ENCODE results near the gene PAX8. TPM values are rescaled to one million over a fixed set of nuclear protein-coding genes. Genes with fewer than 3 reads are reported as not detected.

Gene PAX8
- total and polyA plus RNA-seq, 2 of the 13 experiments (the other 11 are each of a cell fraction or from before 2014, with no cell fraction given), result 1.5 to 8.8 TPM

GRCh38 chr2:113180131-113180946 is 98.4 kb downstream of the PAX8 start (continued):
- TF ChIP-seq FOXC1 (CRISPR knock-in tag; IDR thresholded peaks at IDR 0.05; ENCODE audit: borderline replicate concordance) (0 out of 2 replicates have a peak, but pooled peaks have one; percentile 45), ARID3A (IDR thresholded peaks at IDR 0.05; ENCODE audit: low read depth, low read length) (no peak), HMGXB3 (CRISPR knock-in tag; IDR thresholded peaks at IDR 0.05; ENCODE audit: borderline replicate concordance) (0 out of 2 replicates have a peak, but pooled peaks have one; percentile 55), NR1H2 (CRISPR knock-in tag; IDR thresholded peaks at IDR 0.05; ENCODE audit: borderline replicate concordance, low read depth) (0 out of 2 replicates have a peak, but pooled peaks have one; percentile 48), JARID2 (CRISPR knock-in tag; IDR thresholded peaks at IDR 0.05; ENCODE audit: insufficient replicate concordance) (no peak), EED (CRISPR knock-in tag; IDR thresholded peaks at IDR 0.05) (0 out of 2 replicates have a peak, but pooled peaks have one; percentile 60), ZNF562 (CRISPR knock-in tag; IDR thresholded peaks at IDR 0.05; ENCODE audit: borderline replicate concordance) (no peak), SOX5 (CRISPR knock-in tag; IDR thresholded peaks at IDR 0.05; ENCODE audit: borderline replicate concordance) (peak; percentile 68; the same call in 1 of the 2 replicates), ZNF350 (CRISPR knock-in tag; IDR thresholded peaks at IDR 0.05; ENCODE audit: borderline replicate concordance, low read depth) (peak; percentile 74), HNF4G (IDR thresholded peaks at IDR 0.05; ENCODE audit: borderline replicate concordance, low read depth, low read length) (peak; percentile 89), HNF4G (CRISPR knock-in tag; IDR thresholded peaks at IDR 0.05; ENCODE audit: borderline replicate concordance, low read depth) (peak; percentile 98), CHD2 (IDR thresholded peaks at IDR 0.05; ENCODE audit: low read depth, low read length) (no peak), FOXK1 (CRISPR knock-in tag; IDR thresholded peaks at IDR 0.05; ENCODE audit: borderline replicate concordance, low read depth) (peak; percentile 43; the same call in 1 of the 2 replicates), ZNF567 (CRISPR knock-in tag; IDR thresholded peaks at IDR 0.05; ENCODE audit: borderline replicate concordance) (no peak), ZNF891 (CRISPR knock-in tag; IDR thresholded peaks at IDR 0.05) (no peak), DBP (CRISPR knock-in tag; IDR thresholded peaks at IDR 0.05; ENCODE audit: not compliant biosample characterization) (peak; percentile 25), ZBTB14 (CRISPR knock-in tag; IDR thresholded peaks at IDR 0.05) (no peak), NFATC3 (CRISPR knock-in tag; IDR thresholded peaks at IDR 0.05) (no peak), ZMAT3 (CRISPR knock-in tag; conservative IDR thresholded peaks at IDR 0.05) (0 out of 2 replicates have a peak, but pooled peaks have one; percentile 14), TAF15 (IDR thresholded peaks at IDR 0.05; ENCODE audit: low read depth, low read length, poor library complexity, severe bottlenecking) (no peak)
